GM12878 (cell line): ENCODE measurements around the gene PRTFDC1.

ENCODE experiments used
- EZH2 ChIP-seq: IDR thresholded peaks from 2 replicates; pipeline ENCODE4 v1.6.1; 2012; ENCODE audit warnings: low read depth, mild to moderate bottlenecking, control low read depth, inconsistent platforms, low read length, borderline replicate concordance; ENCODE audit not compliant: control insufficient read depth
- IRF3 ChIP-seq: fragments of 450-650 bp; IDR thresholded peaks from 2 replicates; pipeline ENCODE4 v1.6.1; 2014; ENCODE audit warnings: mild to moderate bottlenecking
- POLR2A ChIP-seq: IDR thresholded peaks from 2 replicates; pipeline ENCODE4 v1.6.1; 2011; ENCODE audit warnings: low read depth, mild to moderate bottlenecking, low read length
- POLR2AphosphoS2 ChIP-seq: IDR thresholded peaks from 2 replicates; pipeline ENCODE4 v1.6.1; 2011; ENCODE audit warnings: low read depth, mild to moderate bottlenecking, low read length, improper control_type of control experiment, moderate library complexity
- YBX1 ChIP-seq: fragments of 450-650 bp; IDR thresholded peaks from 2 replicates; pipeline ENCODE4 v1.6.1; 2016; ENCODE audit warnings: antibody characterized with exemption

DNA sequence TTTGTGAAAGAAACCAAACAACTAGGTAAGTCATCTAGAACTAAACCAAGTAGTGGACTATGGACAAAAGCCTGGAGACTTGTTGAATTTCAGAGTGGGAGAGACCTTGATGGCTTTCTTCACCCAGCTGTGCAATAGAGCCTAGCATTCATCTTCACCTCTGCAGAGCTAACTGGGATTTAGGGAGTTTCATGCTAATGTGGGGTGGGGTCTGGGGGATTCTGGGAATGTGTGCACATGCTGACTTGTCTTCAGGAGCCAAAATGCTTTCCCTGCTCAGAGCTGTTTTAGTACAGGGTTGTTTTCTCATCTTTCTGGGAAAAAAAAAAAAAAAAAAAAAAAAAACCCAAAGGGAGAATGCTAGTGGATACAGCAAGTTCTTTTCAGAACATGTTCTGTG lies 147.4 kb downstream of the PRTFDC1 start:
- TF ChIP-seq IRF3 (no peak), POLR2A (no peak), POLR2AphosphoS2 (no peak), EZH2 (no peak), YBX1 (no peak)
